Measurements from ENCODE around the gene ADAM12.

The ADAM12 gene

GRCh38 chr10:126212738-126213137, 175.5 kb downstream of the ADAM12 start:
- TF ChIP-seq CTCF (IDR thresholded peaks at IDR 0.05; ENCODE audit: low read depth, low read length), result no peak
- no peak overlapping the region for H3K4me3 ChIP-seq (ENCODE audit: low read depth, low read length)

- H3K4me3 ChIP-seq (ENCODE audit: low read depth, low read length), result no peak overlapping the region
- no peak for TF ChIP-seq CTCF (IDR thresholded peaks at IDR 0.05; ENCODE audit: low read depth, low read length)
Measured at GRCh38 chr10:126210051-126210651, 178.1 kb downstream of the ADAM12 start.

GRCh38 chr10:126209451-126209850, 178.8 kb downstream of the ADAM12 start:
- TF ChIP-seq CTCF (IDR thresholded peaks at IDR 0.05; ENCODE audit: low read depth, low read length), result no peak
- no peak overlapping the region for H3K4me3 ChIP-seq (ENCODE audit: low read depth, low read length)

- no peak overlapping the region for H3K4me3 ChIP-seq (ENCODE audit: low read depth, low read length)
- no peak for TF ChIP-seq CTCF (IDR thresholded peaks at IDR 0.05; ENCODE audit: low read depth, low read length)
Measured at GRCh38 chr10:126208726-126209302, 179.5 kb downstream of the ADAM12 start.

GRCh38 chr10:126207851-126208250, 180.4 kb downstream of the ADAM12 start:
- TF ChIP-seq CTCF (IDR thresholded peaks at IDR 0.05; ENCODE audit: low read depth, low read length), result no peak

GRCh38 chr10:126207313-126207771, 180.9 kb downstream of the ADAM12 start:
- no peak overlapping the region for H3K4me3 ChIP-seq (ENCODE audit: low read depth, low read length)
- no peak for TF ChIP-seq CTCF (IDR thresholded peaks at IDR 0.05; ENCODE audit: low read depth, low read length)

More at GRCh38 chr10:126207851-126208250, 180.4 kb downstream of the ADAM12 start:
- no peak overlapping the region for H3K4me3 ChIP-seq (ENCODE audit: low read depth, low read length)

GRCh38 chr10:126205486-126206205, 182.6 kb downstream of the ADAM12 start:
- no peak for TF ChIP-seq CTCF (IDR thresholded peaks at IDR 0.05; ENCODE audit: low read depth, low read length)
- H3K4me3 ChIP-seq (ENCODE audit: low read depth, low read length), result no peak overlapping the region
